NOMO-1 treated with DMSO at 0.1 percent for 48 hours (cell line): ENCODE measurements around the gene AAGAB.
"Not testable (repeated sequence)": the region's sequence is repeated elsewhere in the genome, so short reads cannot be mapped to it uniquely, and the experiment has no call there.

Experiments
- DNase-seq: peaks from one replicate; lab custom pipeline; 2025; ENCODE audit not compliant: unreplicated experiment; lab: John Stamatoyannopoulos, UW

AAGAB gene

GRCh38 chr15:67254238-67255175, at the start of gene AAGAB, which contains the start of gene IQCH:
Gene AAGAB, minus strand, starts transcription at chr15:67254661. Its CDS starts 30 bp downstream, at chr15:67254631.
Gene IQCH, plus strand, starts transcription at chr15:67254786. Its CDS starts 111 bp downstream, at chr15:67254897.
- DNase-seq, result peak; percentile 93

- peak; percentile 21 for DNase-seq
Observed at GRCh38 chr15:67303490-67304363, 49.3 kb upstream of the AAGAB start.

- no peak for DNase-seq
Observed at GRCh38 chr15:67300266-67301025, 46.0 kb upstream of the AAGAB start.

- DNase-seq, result peak; percentile 20
Observed at GRCh38 chr15:67296684-67297083, 42.2 kb upstream of the AAGAB start.

- no peak for DNase-seq
Observed at GRCh38 chr15:67296188-67296587, 41.7 kb upstream of the AAGAB start.

GRCh38 chr15:67290319-67290718, 35.9 kb upstream of the AAGAB start:
- no peak for DNase-seq

- not testable (repeated sequence) for DNase-seq
Observed at GRCh38 chr15:67286400-67286799, 31.9 kb upstream of the AAGAB start.

GRCh38 chr15:67285625-67286024, 31.2 kb upstream of the AAGAB start:
- not testable (repeated sequence) for DNase-seq

GRCh38 chr15:67281714-67282113, 27.3 kb upstream of the AAGAB start:
- no peak for DNase-seq

- no peak for DNase-seq
Observed at GRCh38 chr15:67280217-67280616, 25.8 kb upstream of the AAGAB start.

- no peak for DNase-seq
Observed at GRCh38 chr15:67276666-67277065, 22.2 kb upstream of the AAGAB start.

- no peak for DNase-seq
Observed at GRCh38 chr15:67274236-67274635, 19.8 kb upstream of the AAGAB start.

- no peak for DNase-seq
Observed at GRCh38 chr15:67267951-67268941, 13.8 kb upstream of the AAGAB start.

- no peak for DNase-seq
Observed at GRCh38 chr15:67267440-67267839, 13.0 kb upstream of the AAGAB start.

- DNase-seq, result no peak
Observed at GRCh38 chr15:67266870-67267269, 12.4 kb upstream of the AAGAB start.

- DNase-seq, result no peak
Observed at GRCh38 chr15:67259806-67260205, 5.3 kb upstream of the AAGAB start.

- no peak for DNase-seq
Observed at GRCh38 chr15:67259379-67259778, 4.9 kb upstream of the AAGAB start.

GRCh38 chr15:67258412-67258811, 4.0 kb upstream of the AAGAB start:
- DNase-seq, result not testable (repeated sequence)

- DNase-seq, result no peak
Observed at GRCh38 chr15:67256051-67256450, 1.6 kb upstream of the AAGAB start.
